GM23338 (cell line): ENCODE results near the gene KAZN.

ENCODE experiments used
- CTCF ChIP-seq, 2 experiments: fragments of 200-600 bp in 1 of 2; sonication (generic) in 1 of 2; conservative IDR thresholded peaks; 2 replicates each; pipeline versions ENCODE4 v1.5.1 to v1.6.1; 2016 to 2017; ENCODE audit warnings: antibody characterized with exemption in 2 of 2, low read depth in 2 of 2, mild to moderate bottlenecking in 2 of 2, moderate library complexity in 1 of 2
- EZH2 ChIP-seq: fragments of 200-600 bp; sonication (generic); IDR thresholded peaks from one replicate; pipeline ENCODE4 v1.8.0; 2017; ENCODE audit warnings: antibody characterized with exemption, mild to moderate bottlenecking, low read depth; ENCODE audit not compliant: unreplicated experiment
- JUNB ChIP-seq: IDR thresholded peaks from one replicate; pipeline ENCODE4 v1.6.1; 2016; ENCODE audit warnings: antibody characterized with exemption; ENCODE audit not compliant: unreplicated experiment
- POLR2AphosphoS5 ChIP-seq: IDR thresholded peaks from 2 replicates; pipeline ENCODE4 v1.6.1; 2016; ENCODE audit warnings: antibody characterized with exemption, low read depth
- REST ChIP-seq: IDR thresholded peaks from one replicate; pipeline ENCODE4 v1.6.1; 2018; ENCODE audit warnings: antibody characterized with exemption; ENCODE audit not compliant: unreplicated experiment

GRCh38 chr1:15001317-15001915 lies 402.9 kb downstream of the KAZN start:
- TF ChIP-seq CTCF (conservative IDR thresholded peaks at IDR 0.05; ENCODE audit: low read depth in 2 of 2) (no peak), REST (no peak), EZH2 (no peak), JUNB (no peak), POLR2AphosphoS5 (no peak)
